DOHH2 (cell line): Measurements from ENCODE around the gene ANKRD33.

ENCODE experiments used
- CTCF ChIP-seq: fragments of 200-600 bp; sonication (generic); IDR thresholded peaks from one replicate; pipeline ENCODE4 v1.5.1; 2014; ENCODE audit warnings: antibody characterized with exemption, mild to moderate bottlenecking, low read depth, low read length; ENCODE audit not compliant: poor library complexity, severe bottlenecking
- EZH2phosphoT487 ChIP-seq: fragments of 200-600 bp; sonication (generic); IDR thresholded peaks from 2 replicates; pipeline ENCODE4 v1.6.1; 2017; ENCODE audit warnings: borderline replicate concordance, mild to moderate bottlenecking, antibody characterized with exemption, low read length, moderate library complexity, mixed read lengths

- TF ChIP-seq CTCF (no peak), EZH2phosphoT487 (no peak)
Measured at GRCh38 chr12:51921017-51921725, 33.3 kb downstream of the ANKRD33 start.
